ENCODE results near the gene ABLIM3. TPM values are rescaled to one million over a fixed set of nuclear protein-coding genes. Genes with fewer than 3 reads are reported as not detected.

ABLIM3 gene
- polyA plus RNA-seq, 1 donor (not counting 4 experiments of a cell fraction or from before 2014, with no cell fraction given): 7.9 TPM

- Histone ChIP-seq H2AFZ (ENCODE audit: control insufficient read depth, low read length) (no peak overlapping the region), H3K4me1 (ENCODE audit: control insufficient read depth, extremely low read depth, insufficient read depth, low read length) (peaks cover 22% of the 10 kb centered on the region), H3K4me2 (ENCODE audit: control insufficient read depth, extremely low read depth, insufficient read depth, low read depth, low read length) (no peak overlapping the region), H3K4me3 (ENCODE audit: control insufficient read depth in 2 of 3, extremely low read depth in 1 of 3, insufficient read depth in 2 of 3, low read depth in 1 of 3, low read length in 3 of 3) (no peak overlapping the region), H3K9me1 (ENCODE audit: control insufficient read depth, extremely low read depth, insufficient read depth, low read length) (no peaks in the 10 kb centered on the region), H3K36me3 (ENCODE audit: control insufficient read depth in 2 of 2, extremely low read depth in 1 of 2, insufficient read depth in 2 of 2, low read length in 2 of 2) (peaks cover 2 to 4% of the 10 kb centered on the region in 2 experiments), H3K27me3 (ENCODE audit: control insufficient read depth, extremely low read depth, insufficient read depth, low read length) (no peaks in the 10 kb centered on the region), H3K9me3 (ENCODE audit: control insufficient read depth, low read depth, low read length) (no peaks in the 10 kb centered on the region), H4K20me1 (ENCODE audit: control insufficient read depth, extremely low read depth, insufficient read depth, low read length) (no peaks in the 10 kb centered on the region), H3K79me2 (ENCODE audit: control insufficient read depth, insufficient read depth, low read length) (no peaks in the 10 kb centered on the region), H3K9ac (ENCODE audit: control insufficient read depth, extremely low read depth, insufficient read depth, low read length) (no peak overlapping the region), H3K27ac (ENCODE audit: control insufficient read depth, insufficient read depth, low read length) (no peak overlapping the region)
- TF ChIP-seq CTCF (optimal IDR thresholded peaks at IDR 0.05 in 1 of 3, IDR thresholded peaks at IDR 0.05 in 1 of 3, conservative IDR thresholded peaks at IDR 0.05 in 1 of 3; ENCODE audit: extremely low read depth in 1 of 3, insufficient read depth in 2 of 3, low read length in 3 of 3) (no peak), EZH2 (IDR thresholded peaks at IDR 0.05; ENCODE audit: low read length) (no peak)
- dilution Hi-C loops (cut with MboI; ENCODE audit: extremely low pct_ligation_motif_present, low sequenced_read_pairs): no loop called here
- no peak for FAIRE-seq
- no peak for DNase-seq (ENCODE audit: low read depth, low spot score)
Observed at GRCh38 chr5:149300441-149300840, 159.1 kb downstream of the ABLIM3 start.

DNA sequence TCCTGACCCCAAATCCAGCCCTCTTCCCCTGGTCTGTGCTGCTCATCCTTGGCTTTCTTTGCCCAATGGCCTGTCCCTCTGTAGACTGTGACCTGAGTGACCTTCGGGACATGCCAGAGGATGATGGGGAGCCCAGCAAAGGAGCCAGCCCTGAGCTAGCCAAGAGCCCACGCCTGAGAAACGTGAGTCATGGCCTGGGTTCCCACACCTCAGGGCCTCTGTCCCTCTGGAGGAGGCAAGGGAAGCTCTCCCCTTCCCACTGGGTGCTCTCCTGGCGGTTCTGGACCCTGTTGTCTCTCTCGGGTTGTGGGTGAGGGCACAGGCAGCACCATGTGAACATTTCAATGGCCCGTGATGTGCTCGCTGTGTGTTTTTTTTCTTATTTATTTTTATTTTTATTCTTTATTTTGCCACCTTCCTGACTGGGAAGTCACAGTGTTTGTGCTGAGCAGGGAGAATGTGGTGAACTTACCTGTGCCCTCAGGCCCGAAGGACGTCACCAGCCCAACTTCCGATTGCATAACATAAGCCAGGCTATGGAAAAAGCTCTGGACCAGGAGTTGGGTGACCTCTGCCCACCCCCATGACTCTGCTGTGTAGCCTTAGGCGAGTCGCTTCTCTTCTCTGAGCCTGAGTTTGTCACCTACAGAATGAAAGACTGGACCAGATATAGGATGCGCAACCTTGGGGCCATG lies 159.9 kb downstream of the ABLIM3 start:
- no peak overlapping the region for H3K4me3 ChIP-seq (ENCODE audit: control insufficient read depth in 2 of 3, extremely low read depth in 1 of 3, insufficient read depth in 2 of 3, low read depth in 1 of 3, low read length in 3 of 3)
- no peak for DNase-seq (ENCODE audit: low read depth, low spot score)
- no peak for FAIRE-seq
- no peaks in the 10 kb centered on the region for H4K20me1 ChIP-seq (ENCODE audit: control insufficient read depth, extremely low read depth, insufficient read depth, low read length)
- peaks cover 14% of the 10 kb centered on the region for H3K4me1 ChIP-seq (ENCODE audit: control insufficient read depth, extremely low read depth, insufficient read depth, low read length)
- H3K9ac ChIP-seq (ENCODE audit: control insufficient read depth, extremely low read depth, insufficient read depth, low read length): no peak overlapping the region
- no peak overlapping the region for H3K27ac ChIP-seq (ENCODE audit: control insufficient read depth, insufficient read depth, low read length)
- H3K79me2 ChIP-seq (ENCODE audit: control insufficient read depth, insufficient read depth, low read length): no peaks in the 10 kb centered on the region
- H3K27me3 ChIP-seq (ENCODE audit: control insufficient read depth, extremely low read depth, insufficient read depth, low read length): no peaks in the 10 kb centered on the region
- dilution Hi-C loops (cut with MboI; ENCODE audit: extremely low pct_ligation_motif_present, low sequenced_read_pairs): no loop called here
- H3K4me2 ChIP-seq (ENCODE audit: control insufficient read depth, extremely low read depth, insufficient read depth, low read depth, low read length): no peak overlapping the region
- H3K36me3 ChIP-seq (ENCODE audit: control insufficient read depth in 2 of 2, extremely low read depth in 1 of 2, insufficient read depth in 2 of 2, low read length in 2 of 2): peaks cover 2 to 4% of the 10 kb centered on the region in 2 experiments
- H3K9me3 ChIP-seq (ENCODE audit: control insufficient read depth, low read depth, low read length): no peaks in the 10 kb centered on the region
- H3K9me1 ChIP-seq (ENCODE audit: control insufficient read depth, extremely low read depth, insufficient read depth, low read length): no peaks in the 10 kb centered on the region
- H2AFZ ChIP-seq (ENCODE audit: control insufficient read depth, low read length): no peak overlapping the region
- TF ChIP-seq EZH2 (IDR thresholded peaks at IDR 0.05; ENCODE audit: low read length): no peak
- TF ChIP-seq CTCF (optimal IDR thresholded peaks at IDR 0.05 in 1 of 3, IDR thresholded peaks at IDR 0.05 in 1 of 3, conservative IDR thresholded peaks at IDR 0.05 in 1 of 3; ENCODE audit: extremely low read depth in 1 of 3, insufficient read depth in 2 of 3, low read length in 3 of 3): no peak
